Measurements from ENCODE around the gene CDK9.

DNA sequence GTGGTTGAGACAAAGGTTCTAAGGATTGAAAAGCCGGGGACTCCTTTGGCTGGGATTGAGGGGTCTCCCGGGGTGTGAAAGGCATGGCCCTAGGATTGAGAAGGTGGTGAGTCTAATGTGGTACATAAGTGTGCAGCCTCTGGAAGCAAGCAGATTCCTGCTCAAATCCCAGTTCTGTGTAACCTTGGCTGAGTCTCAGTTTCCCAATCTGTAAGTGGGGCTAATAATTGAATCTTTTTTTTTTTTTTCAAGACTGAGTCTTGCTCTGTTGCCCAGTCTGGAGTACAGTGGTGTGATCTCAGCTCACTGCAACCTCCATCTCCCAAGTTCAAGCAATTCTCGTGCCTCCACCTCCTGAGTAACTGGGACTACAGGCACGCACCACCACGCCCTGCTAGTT lies 13.2 kb upstream of the CDK9 start:
- TF ChIP-seq SP1 (IDR thresholded peaks at IDR 0.05) = no peak
- TF ChIP-seq L3MBTL2 (conservative IDR thresholded peaks at IDR 0.05) = no peak
- TF ChIP-seq SUZ12 (IDR thresholded peaks at IDR 0.05) = no peak
- TF ChIP-seq BHLHE40 (IDR thresholded peaks at IDR 0.05; ENCODE audit: borderline replicate concordance) = no peak
- TF ChIP-seq FOXM1 (IDR thresholded peaks at IDR 0.05; ENCODE audit: borderline replicate concordance) = no peak
- no peak for TF ChIP-seq FOXA1 (IDR thresholded peaks at IDR 0.05)
- no peak for TF ChIP-seq TARDBP (IDR thresholded peaks at IDR 0.05)
- TF ChIP-seq HDGF (IDR thresholded peaks at IDR 0.05; ENCODE audit: borderline replicate concordance) = no peak
- no peak for TF ChIP-seq NFRKB (IDR thresholded peaks at IDR 0.05)
